ENCODE results near the gene TH.

The TH gene

DNA sequence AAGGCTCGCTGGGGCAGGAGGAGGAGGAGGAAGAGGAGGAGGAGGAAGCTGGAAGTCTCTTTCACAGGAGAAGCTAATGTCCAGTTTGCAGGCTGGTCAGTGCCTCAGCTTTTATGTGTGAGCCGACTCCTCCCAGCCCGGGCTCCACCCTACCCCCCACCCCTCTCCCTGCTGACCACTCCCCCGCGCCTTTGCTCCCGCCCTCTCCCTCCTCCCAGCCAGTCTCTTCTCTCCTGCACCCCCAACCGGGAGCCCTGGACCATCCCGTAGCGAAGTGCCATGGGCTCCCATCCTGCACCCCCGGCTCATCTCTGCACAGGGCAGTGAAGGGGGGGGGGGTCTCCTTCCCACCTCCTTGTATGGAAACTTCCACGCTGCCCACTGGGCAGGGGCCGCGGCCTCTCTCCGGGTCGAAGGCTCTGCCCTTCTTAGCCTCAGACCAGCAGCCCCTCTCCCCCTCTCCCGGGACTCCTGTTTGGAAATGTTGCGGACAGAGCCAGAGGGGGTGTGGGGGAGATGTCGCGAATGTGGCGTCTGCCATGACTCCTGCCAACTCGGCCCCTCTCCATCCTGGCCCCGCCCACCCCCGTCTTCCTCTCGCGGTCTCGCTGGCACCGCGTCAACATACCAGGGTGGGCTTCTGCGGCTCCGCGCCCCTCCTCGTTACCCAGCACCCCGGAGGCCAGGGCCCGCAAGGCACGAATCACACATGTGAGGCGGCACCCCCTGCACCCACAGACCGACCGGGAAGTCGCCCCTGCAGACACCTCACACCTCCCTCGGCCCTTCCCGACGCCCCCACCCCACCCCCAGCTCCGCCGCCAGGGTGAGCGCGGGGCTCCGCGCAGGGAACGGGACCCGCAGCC, 34.2 kb downstream of the TH start:
- TF ChIP-seq CTCF (IDR thresholded peaks at IDR 0.05; ENCODE audit: low read depth, low read length) = no peak
- TF ChIP-seq MAX (IDR thresholded peaks at IDR 0.05; ENCODE audit: low read depth, low read length) = no peak
- no peak for TF ChIP-seq MYC (IDR thresholded peaks at IDR 0.05; ENCODE audit: low read depth, low read length)
- TF ChIP-seq POLR2A (IDR thresholded peaks at IDR 0.05; ENCODE audit: extremely low read depth, insufficient read length) = no peak
- DNase-seq (ENCODE audit: low read depth) = no peak
- H3K4me3 ChIP-seq (ENCODE audit: low read depth, low read length) = no peak overlapping the region

GRCh38 chr11:2136952-2137201, 34.7 kb downstream of the TH start:
- TF ChIP-seq CTCF (IDR thresholded peaks at IDR 0.05; ENCODE audit: low read depth, low read length) (no peak), POLR2A (IDR thresholded peaks at IDR 0.05; ENCODE audit: extremely low read depth, insufficient read length) (no peak), MAX (IDR thresholded peaks at IDR 0.05; ENCODE audit: low read depth, low read length) (no peak), MYC (IDR thresholded peaks at IDR 0.05; ENCODE audit: low read depth, low read length) (no peak)
- DNase-seq (ENCODE audit: low read depth) = no peak
- no peak overlapping the region for H3K4me3 ChIP-seq (ENCODE audit: low read depth, low read length)

- H3K4me3 ChIP-seq (ENCODE audit: low read depth, low read length) = no peak overlapping the region
- TF ChIP-seq MYC (IDR thresholded peaks at IDR 0.05; ENCODE audit: low read depth, low read length) = no peak
- DNase-seq (ENCODE audit: low read depth) = no peak
These were observed 35.2 kb downstream of the TH start for GRCh38 chr11:2136209-2136951.

GRCh38 chr11:2135648-2136201, 35.9 kb downstream of the TH start:
- TF ChIP-seq MAX (IDR thresholded peaks at IDR 0.05; ENCODE audit: low read depth, low read length) = no peak
- no peak for TF ChIP-seq CTCF (IDR thresholded peaks at IDR 0.05; ENCODE audit: low read depth, low read length)
- TF ChIP-seq POLR2A (IDR thresholded peaks at IDR 0.05; ENCODE audit: extremely low read depth, insufficient read length) = no peak
- TF ChIP-seq MYC (IDR thresholded peaks at IDR 0.05; ENCODE audit: low read depth, low read length) = no peak
- DNase-seq (ENCODE audit: low read depth) = no peak
- H3K4me3 ChIP-seq (ENCODE audit: low read depth, low read length) = no peak overlapping the region

- no peak for TF ChIP-seq MYC (IDR thresholded peaks at IDR 0.05; ENCODE audit: low read depth, low read length)
- TF ChIP-seq MAX (IDR thresholded peaks at IDR 0.05; ENCODE audit: low read depth, low read length) = no peak
- no peak for TF ChIP-seq POLR2A (IDR thresholded peaks at IDR 0.05; ENCODE audit: extremely low read depth, insufficient read length)
- no peak for TF ChIP-seq CTCF (IDR thresholded peaks at IDR 0.05; ENCODE audit: low read depth, low read length)
- DNase-seq (ENCODE audit: low read depth) = no peak
These were observed 36.5 kb downstream of the TH start for GRCh38 chr11:2135018-2135569.

More at GRCh38 chr11:2135018-2135569, 36.5 kb downstream of the TH start:
- H3K4me3 ChIP-seq (ENCODE audit: low read depth, low read length) = no peak overlapping the region

Measured in NB4 (cell line).